Hair follicle dermal papilla cell (primary cell): ENCODE data around the gene MDH1. TPM values are rescaled to one million over a fixed set of nuclear protein-coding genes. Genes with fewer than 3 reads are reported as not detected.

Experiments used
- total RNA-seq: library from RNA; depleted of rRNA; stranded (reverse); fragments of >200 nt; gene quantifications from 2 replicates; pipeline ENCODE4 v1.2.3, GENCODE V29; 2012

The MDH1 gene
- total RNA-seq, result 103 and 109 TPM in 2 replicates

GRCh38 chr2:63588385-63589147 is at the start of gene MDH1, which contains the start of gene WDPCP:
MDH1 (plus strand) TSS chr2:63588963; CDS start chr2:63589044, 81 bp downstream.
WDPCP (minus strand) TSS chr2:63588477; CDS start chr2:63588271, 206 bp downstream.

Other genes starting within 250 kb of the MDH1 start
- 14.0 and 18.2 TPM in 2 replicates for gene WDPCP, start 486 bp upstream of the MDH1 start, total RNA-seq